ENCODE data around the gene ZNF256. TPM values are rescaled to one million over a fixed set of nuclear protein-coding genes. Genes with fewer than 3 reads are reported as not detected.

ZNF256 gene
- total and polyA plus RNA-seq, 2 of the 13 experiments (the other 11 are each of a cell fraction or from before 2014, with no cell fraction given) = 3.8 to 6.0 TPM

DNA sequence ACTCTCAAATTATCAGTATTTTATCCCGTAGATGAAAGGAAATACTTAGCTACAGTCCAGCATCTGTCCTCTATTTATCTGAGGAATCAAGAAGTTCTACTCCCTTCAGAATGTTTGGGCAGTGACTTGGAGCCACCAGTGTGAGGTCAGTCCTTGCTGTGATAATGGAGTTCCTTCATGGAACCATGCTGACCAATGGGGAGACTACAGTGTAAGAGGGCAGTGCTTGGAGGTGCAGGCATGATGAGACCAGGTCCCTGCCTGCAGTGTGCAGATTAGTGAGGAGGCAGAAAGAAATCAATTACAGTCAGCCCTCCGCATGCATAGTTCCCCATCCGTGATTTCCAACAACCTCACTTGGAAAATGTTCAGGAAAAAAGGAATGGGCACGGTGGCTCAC, 26.9 kb upstream of the ZNF256 start, which contains the start of gene C19orf18:
Gene C19orf18, minus strand, starts transcription at position 101 of the 400 bp plus-strand sequence. CDS start 102 bp downstream, outside the sequence.
- ChIA-PET POLR2A (no interaction called here), CTCF (ENCODE audit: low intra/inter-chr PET ratio, low total read pairs) (no interaction called here)
- TF ChIP-seq, protein P1, sequence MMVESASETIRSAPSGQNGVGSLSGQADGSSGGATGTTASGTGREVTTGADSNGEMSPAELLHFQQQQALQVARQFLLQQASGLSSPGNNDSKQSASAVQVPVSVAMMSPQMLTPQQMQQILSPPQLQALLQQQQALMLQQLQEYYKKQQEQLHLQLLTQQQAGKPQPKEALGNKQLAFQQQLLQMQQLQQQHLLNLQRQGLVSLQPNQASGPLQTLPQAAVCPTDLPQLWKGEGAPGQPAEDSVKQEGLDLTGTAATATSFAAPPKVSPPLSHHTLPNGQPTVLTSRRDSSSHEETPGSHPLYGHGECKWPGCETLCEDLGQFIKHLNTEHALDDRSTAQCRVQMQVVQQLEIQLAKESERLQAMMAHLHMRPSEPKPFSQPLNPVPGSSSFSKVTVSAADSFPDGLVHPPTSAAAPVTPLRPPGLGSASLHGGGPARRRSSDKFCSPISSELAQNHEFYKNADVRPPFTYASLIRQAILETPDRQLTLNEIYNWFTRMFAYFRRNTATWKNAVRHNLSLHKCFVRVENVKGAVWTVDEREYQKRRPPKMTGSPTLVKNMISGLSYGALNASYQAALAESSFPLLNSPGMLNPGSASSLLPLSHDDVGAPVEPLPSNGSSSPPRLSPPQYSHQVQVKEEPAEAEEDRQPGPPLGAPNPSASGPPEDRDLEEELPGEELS (CRISPR knock-in tag; IDR thresholded peaks at IDR 0.05) = no peak
- TF ChIP-seq, protein P2, sequence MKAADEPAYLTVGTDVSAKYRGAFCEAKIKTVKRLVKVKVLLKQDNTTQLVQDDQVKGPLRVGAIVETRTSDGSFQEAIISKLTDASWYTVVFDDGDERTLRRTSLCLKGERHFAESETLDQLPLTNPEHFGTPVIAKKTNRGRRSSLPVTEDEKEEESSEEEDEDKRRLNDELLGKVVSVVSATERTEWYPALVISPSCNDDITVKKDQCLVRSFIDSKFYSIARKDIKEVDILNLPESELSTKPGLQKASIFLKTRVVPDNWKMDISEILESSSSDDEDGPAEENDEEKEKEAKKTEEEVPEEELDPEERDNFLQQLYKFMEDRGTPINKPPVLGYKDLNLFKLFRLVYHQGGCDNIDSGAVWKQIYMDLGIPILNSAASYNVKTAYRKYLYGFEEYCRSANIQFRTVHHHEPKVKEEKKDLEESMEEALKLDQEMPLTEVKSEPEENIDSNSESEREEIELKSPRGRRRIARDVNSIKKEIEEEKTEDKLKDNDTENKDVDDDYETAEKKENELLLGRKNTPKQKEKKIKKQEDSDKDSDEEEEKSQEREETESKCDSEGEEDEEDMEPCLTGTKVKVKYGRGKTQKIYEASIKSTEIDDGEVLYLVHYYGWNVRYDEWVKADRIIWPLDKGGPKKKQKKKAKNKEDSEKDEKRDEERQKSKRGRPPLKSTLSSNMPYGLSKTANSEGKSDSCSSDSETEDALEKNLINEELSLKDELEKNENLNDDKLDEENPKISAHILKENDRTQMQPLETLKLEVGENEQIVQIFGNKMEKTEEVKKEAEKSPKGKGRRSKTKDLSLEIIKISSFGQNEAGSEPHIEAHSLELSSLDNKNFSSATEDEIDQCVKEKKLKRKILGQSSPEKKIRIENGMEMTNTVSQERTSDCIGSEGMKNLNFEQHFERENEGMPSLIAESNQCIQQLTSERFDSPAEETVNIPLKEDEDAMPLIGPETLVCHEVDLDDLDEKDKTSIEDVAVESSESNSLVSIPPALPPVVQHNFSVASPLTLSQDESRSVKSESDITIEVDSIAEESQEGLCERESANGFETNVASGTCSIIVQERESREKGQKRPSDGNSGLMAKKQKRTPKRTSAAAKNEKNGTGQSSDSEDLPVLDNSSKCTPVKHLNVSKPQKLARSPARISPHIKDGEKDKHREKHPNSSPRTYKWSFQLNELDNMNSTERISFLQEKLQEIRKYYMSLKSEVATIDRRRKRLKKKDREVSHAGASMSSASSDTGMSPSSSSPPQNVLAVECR (CRISPR knock-in tag; IDR thresholded peaks at IDR 0.05; ENCODE audit: borderline replicate concordance) = no peak
- TF ChIP-seq RARA (CRISPR knock-in tag; IDR thresholded peaks at IDR 0.05) = no peak
- no peak for TF ChIP-seq CC2D1A (CRISPR knock-in tag; IDR thresholded peaks at IDR 0.05)
- TF ChIP-seq ZNF281 (CRISPR knock-in tag; IDR thresholded peaks at IDR 0.05; ENCODE audit: borderline replicate concordance) = no peak
- TF ChIP-seq, protein P3, sequence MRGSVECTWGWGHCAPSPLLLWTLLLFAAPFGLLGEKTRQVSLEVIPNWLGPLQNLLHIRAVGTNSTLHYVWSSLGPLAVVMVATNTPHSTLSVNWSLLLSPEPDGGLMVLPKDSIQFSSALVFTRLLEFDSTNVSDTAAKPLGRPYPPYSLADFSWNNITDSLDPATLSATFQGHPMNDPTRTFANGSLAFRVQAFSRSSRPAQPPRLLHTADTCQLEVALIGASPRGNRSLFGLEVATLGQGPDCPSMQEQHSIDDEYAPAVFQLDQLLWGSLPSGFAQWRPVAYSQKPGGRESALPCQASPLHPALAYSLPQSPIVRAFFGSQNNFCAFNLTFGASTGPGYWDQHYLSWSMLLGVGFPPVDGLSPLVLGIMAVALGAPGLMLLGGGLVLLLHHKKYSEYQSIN (CRISPR knock-in tag; IDR thresholded peaks at IDR 0.05; ENCODE audit: borderline replicate concordance) = no peak
- no peak for TF ChIP-seq ZNF326 (CRISPR knock-in tag; IDR thresholded peaks at IDR 0.05; ENCODE audit: borderline replicate concordance)
- TF ChIP-seq ZNF691 (CRISPR knock-in tag; IDR thresholded peaks at IDR 0.05; ENCODE audit: borderline replicate concordance, low read depth) = no peak
- no peak for TF ChIP-seq ZNF784 (CRISPR knock-in tag; IDR thresholded peaks at IDR 0.05; ENCODE audit: borderline replicate concordance)
- H3K36me3 ChIP-seq (replicated peaks in 1 of 2; ENCODE audit: control insufficient read depth in 1 of 2, insufficient read depth in 2 of 2, low read length in 2 of 2) = peaks cover 3 to 16% of the 10 kb centered on the region in 2 experiments; a peak in 3 of 5 replicates
- ATAC-seq = no peak
- FAIRE-seq = no peak
- H3K79me2 ChIP-seq (ENCODE audit: insufficient read depth, low read length) = no peaks in the 10 kb centered on the region
- no peaks in the 10 kb centered on the region for H3K4me1 ChIP-seq (ENCODE audit: insufficient read depth, low read length)
- no peak within 1 kb of the TSS for H3K4me3 ChIP-seq (replicated peaks in 1 of 3; ENCODE audit: insufficient read depth in 1 of 3, low read depth in 2 of 3, low read length in 3 of 3)
- intact Hi-C loops (cut with micrococcal nuclease; ENCODE audit: unreplicated experiment) (no loop called here), in situ Hi-C loops (cut with HindIII; ENCODE audit: extremely low pct_ligation_motif_present, low pct_unique_long_range_greater_than_20kb) (no loop called here)
- H3K9ac ChIP-seq (ENCODE audit: insufficient read depth, low read depth, low read length) = no peak within 1 kb of the TSS
- DNase-seq (ENCODE audit: low spot score) = no peak
- H3K9me3 ChIP-seq (ENCODE audit: low read length) = peaks cover 91% of the 10 kb centered on the region
- BruUV-seq (replicated peaks) = no TSS peak
- H3K27ac ChIP-seq (ENCODE audit: extremely low read length, insufficient read depth, low read length) = no peak within 1 kb of the TSS
- WGBS (ENCODE audit: low lambda C conversion rate) = 96% methylated on average over 4 of the region's 4 CpGs
- no peaks in the 10 kb centered on the region for H4K20me1 ChIP-seq (ENCODE audit: insufficient read depth, low read length)
- no peaks in the 10 kb centered on the region for H3K27me3 ChIP-seq (ENCODE audit: control insufficient read depth in 1 of 2, insufficient read depth in 2 of 2, low read length in 2 of 2)
- H3K4me2 ChIP-seq (ENCODE audit: low read depth, low read length) = no peak within 1 kb of the TSS
- H2AFZ ChIP-seq (ENCODE audit: low read length) = no peak within 1 kb of the TSS

All from HepG2 (cell line).